Smooth muscle cell (in vitro differentiated cells): ENCODE results near the gene TM9SF4. TPM values are rescaled to one million over a fixed set of nuclear protein-coding genes. Genes with fewer than 3 reads are reported as not detected.

ENCODE experiments used
- DNase-seq: peaks from one replicate; lab custom pipeline; 2025; ENCODE audit not compliant: unreplicated experiment; lab: John Stamatoyannopoulos, UW
- H2AFZ ChIP-seq: fragments of 200-600 bp; sonication (generic); 2 replicates; pipeline ENCODE4 v1.6.0; 2016; ENCODE audit warnings: antibody characterized with exemption, low read depth, mild to moderate bottlenecking
- H3F3A ChIP-seq: fragments of 200-600 bp; sonication (generic); 2 replicates; pipeline ENCODE4 v1.6.0; 2017; ENCODE audit warnings: antibody characterized with exemption, low read depth
- H3K27ac ChIP-seq: fragments of 200-600 bp; sonication (generic); 2 replicates; pipeline ENCODE4 v1.5.1; 2016; ENCODE audit warnings: low read depth, mild to moderate bottlenecking
- H3K27me3 ChIP-seq: fragments of 200-600 bp; sonication (generic); 2 replicates; pipeline ENCODE4 v1.6.1; 2016; ENCODE audit warnings: low read depth, mild to moderate bottlenecking
- H3K36me3 ChIP-seq: fragments of 200-600 bp; sonication (generic); 2 replicates; pipeline ENCODE4 v1.5.1; 2016; ENCODE audit warnings: low read depth
- H3K4me1 ChIP-seq: fragments of 200-600 bp; sonication (generic); 2 replicates; pipeline ENCODE4 v1.5.1; 2016; ENCODE audit warnings: low read depth
- H3K4me2 ChIP-seq: fragments of 200-600 bp; sonication (generic); 2 replicates; pipeline ENCODE4 v1.6.0; 2016; ENCODE audit warnings: mild to moderate bottlenecking
- H3K4me3 ChIP-seq: fragments of 200-600 bp; sonication (generic); 2 replicates; pipeline ENCODE4 v1.5.1; 2016; ENCODE audit warnings: mild to moderate bottlenecking
- H3K79me2 ChIP-seq: fragments of 200-600 bp; sonication (generic); 2 replicates; pipeline ENCODE4 v1.6.0; 2016; ENCODE audit warnings: low read depth, mild to moderate bottlenecking
- H3K9ac ChIP-seq: fragments of 200-600 bp; sonication (generic); 2 replicates; pipeline ENCODE4 v1.6.0; 2016; ENCODE audit warnings: low read depth
- H3K9me3 ChIP-seq: fragments of 200-600 bp; sonication (generic); replicated peaks from 2 replicates; pipeline ENCODE4 v1.5.1; 2016; ENCODE audit warnings: low read depth
- H4K20me1 ChIP-seq: fragments of 200-600 bp; sonication (generic); 2 replicates; pipeline ENCODE4 v1.6.0; 2016; ENCODE audit warnings: low read depth
- WGBS: methylation state at CpG from one replicate; pipeline ENCODE4 v1.1.7; 2016; ENCODE audit warnings: low lambda C conversion rate; 5-methylcytosine and 5-hydroxymethylcytosine counted together
- polyA plus RNA-seq: library from polyadenylated mRNA; unstranded; fragments of >200 nt; fragmentation: Nextera tagmentation; extraction: Ambion mirVana; gene quantifications from 2 replicates; pipeline ENCODE4 v1.2.1, GENCODE V29; 2016
- total RNA-seq: library from RNA; depleted of rRNA; stranded (reverse); fragments of >200 nt; gene quantifications from 2 replicates; pipeline ENCODE4 v1.2.3, GENCODE V29; 2014
- TF ChIP-seq, protein P1 (sequence below): fragments of 200-600 bp; sonication (generic); IDR thresholded peaks from 2 replicates; pipeline ENCODE4 v1.5.1; 2017; ENCODE audit warnings: borderline replicate concordance, mild to moderate bottlenecking, antibody characterized with exemption; ENCODE audit not compliant: insufficient read depth, poor library complexity, severe bottlenecking

The TM9SF4 gene
- total and polyA plus RNA-seq, 2 experiments from 2014 or later, result 59.2 to 90.2 TPM

DNA sequence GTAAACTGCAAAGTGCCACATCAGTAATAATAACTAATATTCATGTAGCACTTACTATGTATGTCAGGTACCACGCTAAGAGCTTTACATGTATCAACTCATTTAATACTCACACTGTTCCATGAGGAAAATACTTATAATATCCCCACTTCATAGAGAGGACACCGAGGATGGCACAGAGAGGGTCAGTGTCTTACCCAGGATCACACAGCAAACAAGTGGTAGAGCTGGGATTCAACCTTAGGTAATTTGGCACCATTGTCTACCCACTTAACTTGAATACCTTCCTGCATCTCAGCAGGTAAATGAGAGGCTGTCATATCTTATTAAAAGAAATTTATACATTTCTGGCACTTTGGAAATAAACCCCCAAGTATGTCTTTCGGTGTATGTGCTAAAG is 106.2 kb downstream of the TM9SF4 start:
- H3K27me3 ChIP-seq, result no peaks in the 10 kb centered on the region
- TF ChIP-seq, protein P1, sequence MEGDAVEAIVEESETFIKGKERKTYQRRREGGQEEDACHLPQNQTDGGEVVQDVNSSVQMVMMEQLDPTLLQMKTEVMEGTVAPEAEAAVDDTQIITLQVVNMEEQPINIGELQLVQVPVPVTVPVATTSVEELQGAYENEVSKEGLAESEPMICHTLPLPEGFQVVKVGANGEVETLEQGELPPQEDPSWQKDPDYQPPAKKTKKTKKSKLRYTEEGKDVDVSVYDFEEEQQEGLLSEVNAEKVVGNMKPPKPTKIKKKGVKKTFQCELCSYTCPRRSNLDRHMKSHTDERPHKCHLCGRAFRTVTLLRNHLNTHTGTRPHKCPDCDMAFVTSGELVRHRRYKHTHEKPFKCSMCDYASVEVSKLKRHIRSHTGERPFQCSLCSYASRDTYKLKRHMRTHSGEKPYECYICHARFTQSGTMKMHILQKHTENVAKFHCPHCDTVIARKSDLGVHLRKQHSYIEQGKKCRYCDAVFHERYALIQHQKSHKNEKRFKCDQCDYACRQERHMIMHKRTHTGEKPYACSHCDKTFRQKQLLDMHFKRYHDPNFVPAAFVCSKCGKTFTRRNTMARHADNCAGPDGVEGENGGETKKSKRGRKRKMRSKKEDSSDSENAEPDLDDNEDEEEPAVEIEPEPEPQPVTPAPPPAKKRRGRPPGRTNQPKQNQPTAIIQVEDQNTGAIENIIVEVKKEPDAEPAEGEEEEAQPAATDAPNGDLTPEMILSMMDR, result no peak
- no peaks in the 10 kb centered on the region for H3K4me1 ChIP-seq
- 98% methylated on average over 3 of the region's 3 CpGs for WGBS
- H3K36me3 ChIP-seq, result peaks cover 22% of the 10 kb centered on the region
- H3K9ac ChIP-seq, result no peak overlapping the region
- H2AFZ ChIP-seq, result no peak overlapping the region
- H3K9me3 ChIP-seq, result no peaks in the 10 kb centered on the region
- H4K20me1 ChIP-seq, result peaks cover 5% of the 10 kb centered on the region
- H3K4me3 ChIP-seq, result no peak overlapping the region
- no peak overlapping the region for H3K4me2 ChIP-seq
- no peak for DNase-seq
- H3F3A ChIP-seq, result no peaks in the 10 kb centered on the region
- no peak overlapping the region for H3K27ac ChIP-seq
- H3K79me2 ChIP-seq, result peaks cover 4% of the 10 kb centered on the region

DNA sequence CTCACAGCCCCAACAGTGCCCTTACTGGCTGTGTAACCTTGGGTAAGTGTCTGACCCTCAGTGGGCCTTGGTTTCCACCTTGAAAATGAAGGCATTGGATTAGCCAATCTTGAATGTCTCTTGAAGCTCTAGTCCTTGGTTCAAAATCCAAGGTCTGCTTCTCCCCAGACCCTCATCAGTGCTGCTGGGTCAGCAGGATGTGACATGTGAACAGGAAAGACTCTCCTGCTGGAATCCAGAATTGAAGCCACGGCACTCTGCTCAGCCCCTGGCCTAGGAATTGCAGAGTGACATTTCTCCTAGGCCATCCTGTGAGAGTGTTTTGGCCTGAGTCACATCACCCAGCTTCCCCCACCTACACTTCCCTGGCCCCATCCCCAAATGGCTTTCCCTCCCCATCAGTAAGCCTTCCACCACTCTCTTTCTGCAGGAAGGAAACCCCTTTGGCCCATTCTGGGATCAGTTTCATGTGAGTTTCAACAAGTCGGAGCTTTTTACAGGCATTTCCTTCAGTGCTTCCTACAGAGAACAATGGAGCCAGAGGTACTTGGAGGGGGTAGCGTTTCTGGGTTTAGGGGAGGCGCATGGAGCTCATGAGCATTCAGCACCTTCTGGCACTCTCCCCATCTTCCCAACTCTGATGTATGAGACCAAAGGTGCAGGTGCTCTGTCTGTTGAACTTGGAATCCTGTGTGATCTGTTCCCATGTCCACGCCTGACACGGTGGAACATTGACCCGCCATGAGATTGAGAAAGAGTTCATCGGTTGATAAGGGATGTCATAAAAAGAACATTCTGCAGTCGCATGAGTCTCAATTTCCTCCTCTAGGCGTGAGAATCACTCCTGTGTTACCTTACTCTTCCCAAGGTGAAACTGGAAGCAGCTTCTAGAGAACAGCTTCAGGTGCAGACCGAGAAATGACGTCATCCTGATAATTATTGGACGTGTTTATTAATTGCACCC is 106.9 kb downstream of the TM9SF4 start:
- Histone ChIP-seq H3K36me3 (peaks cover 22% of the 10 kb centered on the region), H3K9ac (no peak overlapping the region), H3K9me3 (no peaks in the 10 kb centered on the region), H2AFZ (no peak overlapping the region), H4K20me1 (peaks cover 10% of the 10 kb centered on the region), H3K4me2 (no peak overlapping the region), H3K79me2 (peaks cover 4% of the 10 kb centered on the region), H3K4me3 (no peak overlapping the region), H3F3A (no peaks in the 10 kb centered on the region), H3K27ac (no peak overlapping the region), H3K4me1 (no peaks in the 10 kb centered on the region), H3K27me3 (no peaks in the 10 kb centered on the region)
- TF ChIP-seq, protein P1, result no peak
- no peak for DNase-seq
- 96% methylated on average over 13 of the region's 13 CpGs for WGBS

Other genes starting within 250 kb of the TM9SF4 start
- gene DUSP15, start 239.2 kb upstream of the TM9SF4 start, total RNA-seq, result 10.2 and 13.6 TPM in 2 replicates
- gene DUSP15, start 239.2 kb upstream of the TM9SF4 start, polyA plus RNA-seq, result 3.7 and 6.2 TPM in 2 replicates
- gene TTLL9, start 239.1 kb upstream of the TM9SF4 start, total RNA-seq, result not detected in 2 replicates
- gene TTLL9, start 239.1 kb upstream of the TM9SF4 start, polyA plus RNA-seq, result 0.13 and 0.18 TPM in 2 replicates
- 7.0 and 8.1 TPM in 2 replicates for gene PDRG1, start 157.7 kb upstream of the TM9SF4 start, total RNA-seq
- 30.3 and 41.6 TPM in 2 replicates for gene PDRG1, start 157.7 kb upstream of the TM9SF4 start, polyA plus RNA-seq
- gene XKR7, start 141.6 kb upstream of the TM9SF4 start, total RNA-seq, result not detected in 2 replicates
- gene XKR7, start 141.6 kb upstream of the TM9SF4 start, polyA plus RNA-seq, result not detected in 2 replicates
- gene CCM2L, start 99.3 kb upstream of the TM9SF4 start, total RNA-seq, result 0.27 TPM in 1 of 2 replicates, not detected in the other
- gene CCM2L, start 99.3 kb upstream of the TM9SF4 start, polyA plus RNA-seq, result 0.27 TPM in 1 of 2 replicates, not detected in the other
- gene HCK, start 57.5 kb upstream of the TM9SF4 start, total RNA-seq, result 2.0 and 2.5 TPM in 2 replicates
- 2.1 and 2.4 TPM in 2 replicates for gene HCK, start 57.5 kb upstream of the TM9SF4 start, polyA plus RNA-seq
- 13.7 and 18.7 TPM in 2 replicates for gene PLAGL2, start 98.0 kb downstream of the TM9SF4 start, total RNA-seq
- 10.4 and 14.6 TPM in 2 replicates for gene PLAGL2, start 98.0 kb downstream of the TM9SF4 start, polyA plus RNA-seq
- gene POFUT1, start 98.2 kb downstream of the TM9SF4 start, total RNA-seq, result 45.0 and 51.2 TPM in 2 replicates
- gene POFUT1, start 98.2 kb downstream of the TM9SF4 start, polyA plus RNA-seq, result 35.6 and 44.3 TPM in 2 replicates
- gene KIF3B, start 167.9 kb downstream of the TM9SF4 start, total RNA-seq, result 16.7 and 20.0 TPM in 2 replicates
- gene KIF3B, start 167.9 kb downstream of the TM9SF4 start, polyA plus RNA-seq, result 8.2 and 10.2 TPM in 2 replicates
- 59.3 and 62.1 TPM in 2 replicates for gene ASXL1, start 248.6 kb downstream of the TM9SF4 start, total RNA-seq
- 46.5 and 76.4 TPM in 2 replicates for gene ASXL1, start 248.6 kb downstream of the TM9SF4 start, polyA plus RNA-seq